GM21381 (cell line): ENCODE data around the gene CCDC92.

Experiments
- ATAC-seq: cut with Tn5 transposase; IDR thresholded peaks from one replicate; pipeline ENCODE4 v1.9.1; 2021; ENCODE audit warnings: mild to moderate bottlenecking, moderate library complexity; ENCODE audit not compliant: unreplicated experiment

Gene CCDC92

GRCh38 chr12:123972457-123973401, at the start of gene CCDC92, which contains the start of gene ZNF664:
Gene CCDC92 (minus strand): TSS chr12:123972831. CDS start chr12:123944305, 28,526 bp downstream.
Gene ZNF664 (plus strand): TSS chr12:123973215. CDS start chr12:124012145, 38,930 bp downstream.
- peak; percentile 75 for ATAC-seq

DNA sequence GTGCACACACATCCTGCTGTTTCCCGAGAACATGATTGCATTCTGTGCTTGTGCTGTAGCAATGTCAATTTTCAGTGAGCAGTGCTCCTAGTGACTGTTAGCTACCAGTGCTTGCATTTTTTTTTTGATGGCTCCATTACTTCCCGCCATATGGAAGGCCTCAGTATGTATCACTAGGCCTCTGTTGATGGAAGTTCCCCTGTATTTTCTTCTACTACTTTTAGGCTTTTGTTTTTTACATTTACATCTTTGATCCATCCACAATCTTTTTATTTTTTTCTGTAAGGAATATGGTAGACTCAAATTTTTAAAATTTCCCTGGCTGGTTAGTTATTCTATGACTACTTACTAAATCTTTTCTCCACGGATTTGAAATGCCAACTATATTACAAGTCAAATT, 49.5 kb upstream of the CCDC92 start:
- ATAC-seq = no peak

DNA sequence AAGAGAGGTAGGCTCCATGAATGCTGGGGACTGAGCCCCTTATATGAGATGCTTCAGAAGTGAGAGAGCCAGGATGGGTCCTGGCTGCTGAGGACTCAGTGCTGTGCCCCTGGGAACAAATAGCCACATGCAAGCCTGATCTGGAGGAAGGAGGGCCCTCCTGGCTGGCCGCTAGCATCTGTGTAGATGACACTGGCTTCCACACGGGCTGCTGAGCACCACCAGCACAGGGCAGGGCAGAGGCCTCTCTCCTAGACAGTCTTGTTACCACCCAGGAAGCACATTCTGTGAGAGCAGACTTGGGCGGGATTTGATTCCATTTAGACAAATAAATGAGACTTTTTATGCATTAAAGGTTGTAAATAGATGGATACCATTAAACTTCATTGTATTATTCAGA, 48.4 kb upstream of the CCDC92 start:
- no peak for ATAC-seq

- ATAC-seq = no peak
Observed at GRCh38 chr12:124020514-124020949, 47.9 kb upstream of the CCDC92 start.

DNA sequence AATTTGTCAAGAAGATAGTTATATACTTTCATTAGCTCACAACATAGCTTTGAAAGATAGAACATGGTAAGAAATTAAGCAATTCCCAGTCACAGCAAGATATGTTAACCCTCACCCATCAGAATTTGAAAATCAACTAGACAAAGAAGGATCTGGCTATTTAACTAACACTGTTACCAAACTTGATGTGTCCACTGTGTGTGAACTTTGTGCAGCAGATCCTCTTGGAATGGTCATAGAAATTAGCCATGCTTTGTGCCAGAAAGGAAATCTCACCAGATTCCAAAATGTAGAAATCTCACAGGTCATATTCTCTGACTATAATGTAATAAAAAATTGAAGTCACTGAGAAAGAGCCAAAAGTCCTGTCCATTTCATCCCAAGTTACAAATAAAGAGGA, 46.5 kb upstream of the CCDC92 start:
- no peak for ATAC-seq

DNA sequence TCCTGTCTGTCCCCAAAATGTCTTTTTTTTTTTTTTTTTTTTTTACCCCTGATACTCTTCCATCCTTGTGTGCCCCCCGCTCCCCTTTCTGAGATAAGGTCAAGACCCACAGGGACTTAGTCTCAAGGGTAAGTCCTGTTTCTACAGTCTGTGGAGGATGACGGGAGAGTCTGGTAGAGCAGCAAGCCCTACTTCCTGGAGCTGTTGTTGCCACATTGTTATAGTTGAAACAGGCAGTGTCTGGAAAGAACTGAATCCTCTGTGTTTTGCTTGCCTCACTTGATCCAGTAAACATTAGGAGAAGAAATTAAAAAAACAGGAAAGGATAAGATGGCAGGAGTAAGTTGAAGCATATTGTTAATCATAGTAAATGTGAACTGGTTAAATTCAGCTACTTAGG, 45.9 kb upstream of the CCDC92 start:
- no peak for ATAC-seq

GRCh38 chr12:124017064-124017463, 44.4 kb upstream of the CCDC92 start:
- ATAC-seq = no peak

DNA sequence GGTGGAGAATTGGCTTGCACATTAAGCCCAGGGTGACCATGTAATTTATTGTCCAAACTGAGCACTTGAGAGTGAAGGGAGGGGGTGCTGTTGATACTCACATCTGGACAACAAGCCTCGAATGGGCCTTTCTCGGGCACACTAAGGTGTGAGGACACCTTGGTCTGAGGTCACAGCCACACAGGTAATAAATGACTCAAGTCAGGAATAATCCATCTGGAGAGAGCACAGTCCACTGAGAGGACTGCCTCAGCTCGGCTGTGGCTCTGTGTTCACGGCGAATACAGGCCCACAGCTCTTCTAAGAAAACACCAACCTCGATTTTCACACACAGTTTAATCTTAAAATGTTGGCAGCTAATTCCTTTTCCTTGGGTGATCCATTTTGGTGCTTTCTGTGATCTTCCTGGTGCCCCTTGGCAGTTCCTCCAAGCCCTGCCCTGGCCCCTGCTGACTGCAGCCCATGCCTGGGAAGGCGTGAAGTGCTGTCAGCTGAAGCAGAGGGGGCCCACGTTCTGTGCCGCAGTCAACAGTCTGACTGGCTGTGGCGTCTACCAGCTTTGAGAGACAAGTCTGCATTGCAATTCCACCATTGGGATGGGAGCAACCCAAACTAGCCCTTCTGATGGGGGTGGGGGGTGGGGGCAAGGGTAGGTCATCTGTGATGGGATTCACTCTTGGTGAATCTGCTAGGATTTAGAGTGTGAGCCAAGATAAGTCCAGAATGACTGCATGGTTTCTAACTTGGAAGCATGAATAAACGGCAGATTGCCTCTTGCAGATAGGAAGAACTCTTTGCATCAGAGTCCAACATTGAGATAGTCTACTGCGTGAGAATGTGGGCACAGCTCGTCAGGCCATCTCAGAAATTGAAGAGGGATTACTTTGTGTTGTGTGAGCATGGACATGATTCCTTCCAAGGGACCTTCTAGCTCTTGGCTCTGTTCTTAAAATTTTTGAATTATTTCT, 43.1 kb upstream of the CCDC92 start:
- ATAC-seq = no peak

DNA sequence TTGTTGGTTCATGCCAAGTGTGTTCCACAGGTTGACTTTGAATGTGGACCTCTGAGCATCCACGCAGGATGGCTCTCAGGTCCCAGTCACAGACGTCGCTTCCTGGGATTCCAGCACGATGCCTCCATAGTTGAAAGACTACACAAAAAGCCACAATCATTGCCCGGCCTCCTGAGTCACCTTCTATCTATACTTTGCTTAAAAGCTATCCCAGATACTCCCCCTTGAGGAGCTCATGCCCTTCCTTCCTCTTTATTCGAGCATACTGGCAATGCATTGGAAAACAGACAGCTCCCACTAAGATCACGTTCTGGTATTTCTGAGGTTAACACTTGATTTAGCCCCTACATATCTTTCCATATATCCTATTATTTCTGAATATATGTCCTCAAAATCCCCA, 40.4 kb upstream of the CCDC92 start:
- ATAC-seq = no peak

GRCh38 chr12:124011435-124012115, 38.9 kb upstream of the CCDC92 start:
- ATAC-seq = no peak

- no peak for ATAC-seq
Observed at GRCh38 chr12:124010687-124011086, 38.1 kb upstream of the CCDC92 start.

DNA sequence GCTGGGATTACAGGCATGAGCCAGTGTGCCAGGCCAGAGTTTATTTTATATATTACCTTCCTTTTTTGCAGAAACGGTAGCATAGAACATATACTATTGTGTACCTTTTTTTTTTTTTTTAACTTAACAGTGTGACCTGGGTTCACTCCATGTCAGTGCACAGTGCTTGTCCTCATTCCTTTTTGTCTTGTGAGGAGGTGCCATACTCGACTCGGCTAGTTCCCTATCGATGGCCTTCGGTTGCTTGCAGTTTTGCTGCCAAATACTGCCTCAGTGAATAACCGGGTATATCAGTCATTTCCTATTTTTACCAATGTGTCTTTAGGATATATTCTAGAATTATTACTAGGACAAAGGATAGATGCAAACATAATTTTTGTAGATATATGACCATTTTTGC, 37.1 kb upstream of the CCDC92 start:
- ATAC-seq = no peak

DNA sequence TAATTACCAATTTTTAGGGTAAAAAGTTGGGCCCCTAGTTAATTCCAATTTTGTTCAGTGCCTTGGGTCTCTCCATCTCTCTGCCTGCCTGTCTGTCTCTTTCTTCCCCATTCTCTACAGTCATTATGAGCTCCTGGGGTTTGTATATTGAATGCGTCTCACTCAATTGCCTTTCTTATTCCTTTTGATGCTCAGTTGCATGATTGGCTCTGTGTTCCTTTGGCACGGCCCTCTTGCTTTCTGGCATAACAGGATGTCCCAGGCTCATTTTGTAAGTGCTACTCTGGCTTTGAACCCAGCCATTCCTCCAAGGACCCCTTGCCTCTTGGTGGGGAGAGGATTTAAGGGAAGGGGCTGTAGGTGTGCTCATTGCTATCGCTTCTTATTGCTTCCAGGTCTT, 36.0 kb upstream of the CCDC92 start:
- no peak for ATAC-seq

DNA sequence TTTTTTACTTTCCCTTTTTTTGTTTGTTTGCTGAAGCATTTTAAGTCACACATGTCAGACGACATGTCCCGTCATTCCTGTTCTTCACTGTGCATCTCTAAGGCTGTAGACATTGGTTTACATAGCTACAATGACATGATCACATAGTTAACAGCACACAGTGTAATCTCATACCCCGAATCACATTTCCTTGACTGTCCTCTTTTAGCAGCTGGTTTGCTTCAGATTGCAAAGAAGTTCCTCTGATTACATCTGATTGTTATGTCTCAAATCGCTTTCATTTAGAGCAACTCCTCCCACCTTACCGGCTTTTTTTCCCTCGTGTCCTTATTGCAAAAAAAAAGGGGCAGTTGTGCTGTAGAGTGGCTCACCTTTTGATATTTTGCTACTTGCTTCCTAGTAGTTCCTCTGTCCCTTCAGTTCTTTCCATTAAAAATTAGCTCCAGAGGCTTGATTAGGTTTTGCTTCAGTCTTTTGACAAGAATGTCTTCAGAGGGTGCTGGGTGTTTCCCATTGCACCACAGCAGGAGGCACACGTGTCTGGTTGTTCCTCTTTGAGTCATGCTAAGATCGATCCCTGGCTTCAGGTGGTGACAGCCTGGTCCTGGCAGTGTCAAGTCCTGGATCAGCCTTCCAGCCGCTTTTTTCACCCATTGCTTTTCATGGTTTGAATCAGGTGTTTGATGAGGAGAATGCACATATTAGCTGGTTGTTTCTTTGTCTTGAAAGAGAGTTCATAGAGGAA, 35.4 kb upstream of the CCDC92 start:
- no peak for ATAC-seq

GRCh38 chr12:124006846-124007713, 34.4 kb upstream of the CCDC92 start:
- no peak for ATAC-seq

- no peak for ATAC-seq
Observed at GRCh38 chr12:124006085-124006845, 33.6 kb upstream of the CCDC92 start.

DNA sequence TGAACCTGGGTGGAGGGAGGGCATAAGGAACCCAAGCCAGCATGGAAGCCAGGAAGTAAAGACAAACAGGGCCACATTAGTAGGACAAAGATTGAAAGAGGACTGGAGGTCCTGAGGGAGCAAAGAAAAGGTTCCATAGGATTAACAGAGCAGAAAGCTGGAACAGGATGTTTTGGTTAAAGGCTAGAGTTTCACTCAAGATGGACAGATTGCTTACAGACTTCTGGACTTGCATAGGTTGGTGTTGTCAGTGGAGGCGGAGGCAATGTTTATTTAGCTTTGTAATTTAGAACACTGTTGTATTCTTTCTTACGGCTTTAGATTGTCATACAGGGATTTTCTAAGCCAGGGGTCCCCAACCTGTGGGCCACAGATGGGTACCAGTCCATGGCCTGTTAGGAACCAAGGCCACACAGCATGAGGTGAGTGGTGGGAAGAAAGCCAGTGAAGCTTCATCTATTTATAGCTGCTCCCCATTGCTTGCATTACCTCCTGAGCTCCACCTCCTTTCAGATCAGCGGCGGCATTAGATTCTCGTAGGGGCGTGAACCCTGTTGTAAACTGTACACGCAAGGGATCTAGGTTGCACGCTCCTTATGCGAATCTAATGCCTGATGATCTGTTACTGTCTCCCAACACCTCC, 31.7 kb upstream of the CCDC92 start:
- no peak for ATAC-seq

- no peak for ATAC-seq
Observed at GRCh38 chr12:124002654-124003053, 30.0 kb upstream of the CCDC92 start.
